ENCODE data around the gene ITK. TPM values are rescaled to one million over a fixed set of nuclear protein-coding genes. Genes with fewer than 3 reads are reported as not detected.

Gene ITK
- total RNA-seq (1.1 and 1.6 TPM in 2 replicates), polyA plus RNA-seq (0.75 and 3.9 TPM in 2 replicates), polyA minus RNA-seq (1.7 and 4.6 TPM in 2 replicates)
- total RNA-seq (2013), result 0.42 TPM

- H2AFZ ChIP-seq (ENCODE audit: insufficient read depth, low read depth, low read length, poor library complexity, severe bottlenecking), result no peak within 1 kb of the TSS
- Mint-ChIP-seq H3K27me3 (no peaks in the 10 kb centered on the region), H3K4me1 (peaks cover 3% of the 10 kb centered on the region), H3K27ac (no peak within 1 kb of the TSS), H3K4me3 (no peak within 1 kb of the TSS), H3K9me3 (ENCODE audit: insufficient read depth) (no peaks in the 10 kb centered on the region)
- no peaks in the 10 kb centered on the region for H3K9me3 ChIP-seq (ENCODE audit: control extremely low read depth in 1 of 3, control insufficient read depth in 2 of 3, insufficient read depth in 1 of 3, low read length in 2 of 3)
- TF ChIP-seq EZH2 (IDR thresholded peaks at IDR 0.05; ENCODE audit: borderline replicate concordance, insufficient read depth, low read depth, low read length, poor library complexity, severe bottlenecking), result no peak
- TF ChIP-seq, protein P1, sequence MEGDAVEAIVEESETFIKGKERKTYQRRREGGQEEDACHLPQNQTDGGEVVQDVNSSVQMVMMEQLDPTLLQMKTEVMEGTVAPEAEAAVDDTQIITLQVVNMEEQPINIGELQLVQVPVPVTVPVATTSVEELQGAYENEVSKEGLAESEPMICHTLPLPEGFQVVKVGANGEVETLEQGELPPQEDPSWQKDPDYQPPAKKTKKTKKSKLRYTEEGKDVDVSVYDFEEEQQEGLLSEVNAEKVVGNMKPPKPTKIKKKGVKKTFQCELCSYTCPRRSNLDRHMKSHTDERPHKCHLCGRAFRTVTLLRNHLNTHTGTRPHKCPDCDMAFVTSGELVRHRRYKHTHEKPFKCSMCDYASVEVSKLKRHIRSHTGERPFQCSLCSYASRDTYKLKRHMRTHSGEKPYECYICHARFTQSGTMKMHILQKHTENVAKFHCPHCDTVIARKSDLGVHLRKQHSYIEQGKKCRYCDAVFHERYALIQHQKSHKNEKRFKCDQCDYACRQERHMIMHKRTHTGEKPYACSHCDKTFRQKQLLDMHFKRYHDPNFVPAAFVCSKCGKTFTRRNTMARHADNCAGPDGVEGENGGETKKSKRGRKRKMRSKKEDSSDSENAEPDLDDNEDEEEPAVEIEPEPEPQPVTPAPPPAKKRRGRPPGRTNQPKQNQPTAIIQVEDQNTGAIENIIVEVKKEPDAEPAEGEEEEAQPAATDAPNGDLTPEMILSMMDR (IDR thresholded peaks at IDR 0.05), result no peak
- no peaks in the 10 kb centered on the region for H4K20me1 ChIP-seq (ENCODE audit: control insufficient read depth, insufficient read depth, low read length, poor library complexity, severe bottlenecking)
- WGBS (ENCODE audit: insufficient coverage), result 80% methylated on average over 2 of the region's 8 CpGs
- ChIA-PET CTCF (interaction anchor here (1.2 to 1.3 kb wide), 2 partner anchors 32 to 72 kb away, joined by 3 to 4 read pairs; no protein-coding TSS in a partner anchor), POLR2A (no interaction called here)
- H3K27ac ChIP-seq (ENCODE audit: low read length in 2 of 2), result no peak within 1 kb of the TSS
- no peaks in the 10 kb centered on the region for H3K36me3 ChIP-seq (replicated peaks in 1 of 2; ENCODE audit: control extremely low read depth in 1 of 2, control insufficient read depth in 1 of 2, extremely low read depth in 1 of 2, insufficient read depth in 2 of 2, low read length in 1 of 2)
- H3K27me3 ChIP-seq (replicated peaks in 1 of 4; ENCODE audit: control extremely low read depth in 1 of 4, control insufficient read depth in 3 of 4, insufficient read depth in 4 of 4, low read length in 3 of 4), result no peaks in the 10 kb centered on the region
- ATAC-seq (ENCODE audit: low read depth), result no peak
- peak within 1 kb of the TSS in 1 of 5 experiments; percentile 21 for H3K4me3 ChIP-seq (ENCODE audit: control extremely low read depth in 1 of 5, extremely low read depth in 1 of 5, insufficient read depth in 1 of 5, low read depth in 2 of 5, low read length in 4 of 5)
- intact Hi-C loops (cut with micrococcal nuclease), result no loop called here
- DNase-seq, result no peak
- H3K4me2 ChIP-seq (replicated peaks; ENCODE audit: low read depth, low read length, poor library complexity, severe bottlenecking), result no peak within 1 kb of the TSS
- no peaks in the 10 kb centered on the region for H3K4me1 ChIP-seq (ENCODE audit: control insufficient read depth in 2 of 2, insufficient read depth in 2 of 2, low read length in 2 of 2)
- H3K79me2 ChIP-seq (ENCODE audit: control insufficient read depth, insufficient read depth, low read length), result no peaks in the 10 kb centered on the region
- H3K9ac ChIP-seq (ENCODE audit: low read length), result no peak within 1 kb of the TSS
These were observed at the start of gene ITK for GRCh38 chr5:157180374-157181264. ITK (plus strand) TSS chr5:157180840; CDS start chr5:157180978, 138 bp downstream.

GRCh38 chr5:157130925-157131324 is 49.7 kb upstream of the ITK start:
- no peaks in the 10 kb centered on the region for H4K20me1 ChIP-seq (ENCODE audit: control insufficient read depth, insufficient read depth, low read length, poor library complexity, severe bottlenecking)
- H3K79me2 ChIP-seq (ENCODE audit: control insufficient read depth, insufficient read depth, low read length), result no peaks in the 10 kb centered on the region
- H3K36me3 ChIP-seq (replicated peaks in 1 of 2; ENCODE audit: control extremely low read depth in 1 of 2, control insufficient read depth in 1 of 2, extremely low read depth in 1 of 2, insufficient read depth in 2 of 2, low read length in 1 of 2), result no peaks in the 10 kb centered on the region
- no peak overlapping the region for H3K27ac Mint-ChIP-seq
- DNase-seq (no peak), ATAC-seq (ENCODE audit: low read depth) (no peak)
- H3K4me3 ChIP-seq (ENCODE audit: control extremely low read depth in 1 of 5, extremely low read depth in 1 of 5, insufficient read depth in 1 of 5, low read depth in 2 of 5, low read length in 4 of 5), result no peak overlapping the region
- H3K4me1 ChIP-seq (ENCODE audit: control insufficient read depth in 2 of 2, insufficient read depth in 2 of 2, low read length in 2 of 2), result peaks cover 0 to 5% of the 10 kb centered on the region in 2 donors
- intact Hi-C loops (cut with micrococcal nuclease), result loop anchor here (10.0 kb wide), 1 partner anchor 1186 kb away; no protein-coding TSS in a partner anchor
- H3K9ac ChIP-seq (ENCODE audit: low read length), result no peak overlapping the region
- ChIA-PET POLR2A (interaction anchor here (0.7 kb wide), 2 partner anchors 27 to 415 kb away, joined by 4 to 6 read pairs; no protein-coding TSS in a partner anchor), CTCF (interaction anchor here (0.7 to 0.8 kb wide), 2 partner anchors 23 to 292 kb away, joined by 3 to 4 read pairs; no protein-coding TSS in a partner anchor)
- no peaks in the 10 kb centered on the region for H3K9me3 ChIP-seq (ENCODE audit: control extremely low read depth in 1 of 3, control insufficient read depth in 2 of 3, insufficient read depth in 1 of 3, low read length in 2 of 3)
- TF ChIP-seq, protein P1 (IDR thresholded peaks at IDR 0.05), result no peak
- TF ChIP-seq EZH2 (IDR thresholded peaks at IDR 0.05; ENCODE audit: borderline replicate concordance, insufficient read depth, low read depth, low read length, poor library complexity, severe bottlenecking), result no peak
- no peaks in the 10 kb centered on the region for H3K27me3 Mint-ChIP-seq
- no peak overlapping the region for H2AFZ ChIP-seq (ENCODE audit: insufficient read depth, low read depth, low read length, poor library complexity, severe bottlenecking)
- H3K27me3 ChIP-seq (replicated peaks in 1 of 4; ENCODE audit: control extremely low read depth in 1 of 4, control insufficient read depth in 3 of 4, insufficient read depth in 4 of 4, low read length in 3 of 4), result no peaks in the 10 kb centered on the region
- peaks cover 11% of the 10 kb centered on the region for H3K4me1 Mint-ChIP-seq
- WGBS (ENCODE audit: insufficient coverage), result no CpG with 5 or more reads among the region's 7 CpGs
- H3K4me3 Mint-ChIP-seq, result no peak overlapping the region
- no peak overlapping the region for H3K27ac ChIP-seq (ENCODE audit: low read length in 2 of 2)
- H3K4me2 ChIP-seq (replicated peaks; ENCODE audit: low read depth, low read length, poor library complexity, severe bottlenecking), result no peak overlapping the region
- H3K9me3 Mint-ChIP-seq (ENCODE audit: insufficient read depth), result no peaks in the 10 kb centered on the region

All from B cell (primary cell).